Endothelial cell of umbilical vein (primary cell): Measurements from ENCODE around the gene GPR153. TPM values are rescaled to one million over a fixed set of nuclear protein-coding genes. Genes with fewer than 3 reads are reported as not detected.

Experiments used
- BruUV-seq: library from RNA; stranded (reverse); fragments of 400-500 nt; replicated peaks from 2 replicates; lab custom pipeline; 2021; lab: Mats Ljungman, UMichigan
- CTCF ChIA-PET: fragments of 300-600, 350-600 bp; sonication (Branson Sonifier 250); formaldehyde crosslinking; loops from one replicate; lab custom pipeline; 2021; ENCODE audit warnings: antibody characterized with exemption, inconsistent platforms; lab: Charles Lee
- POLR2A ChIA-PET: fragments of 300-600, 350-600 bp; sonication (Branson Sonifier 250); formaldehyde crosslinking; loops from one replicate; lab custom pipeline; 2021; ENCODE audit warnings: antibody characterized with exemption, inconsistent platforms; lab: Charles Lee
- DNase-seq: peaks from one replicate; pipeline ENCODE4 v3.0.0-alpha.2; 2011; ENCODE audit warnings: low read depth, low spot score
- FAIRE-seq: peaks from 2 replicates; lab custom pipeline; 2011; peaks lifted over from hg19 to GRCh38; lab: Jason Lieb, UNC
- H2AFZ ChIP-seq: 2 replicates; pipeline ENCODE4 v1.6.0; 2012; ENCODE audit warnings: low read depth, low read length, control low read depth, inconsistent platforms
- H3K27ac ChIP-seq: 2 replicates; pipeline ENCODE4 v1.5.1; 2011; ENCODE audit warnings: low read depth, mild to moderate bottlenecking, control low read depth, low read length, moderate library complexity; ENCODE audit not compliant: insufficient read depth
- H3K27me3 ChIP-seq, 2 experiments: 2 replicates each; pipeline versions ENCODE4 v1.6.0 to v1.6.1; 2011; ENCODE audit warnings: low read length in 2 of 2, mixed read lengths in 1 of 2; ENCODE audit not compliant: control insufficient read depth in 2 of 2, insufficient read depth in 2 of 2
- H3K36me3 ChIP-seq, 2 experiments: 2 replicates in 1 of 2; 3 replicates in 1 of 2; pipeline ENCODE4 v1.5.1; 2011; ENCODE audit warnings: low read length in 2 of 2, mild to moderate bottlenecking in 1 of 2, moderate library complexity in 1 of 2; ENCODE audit not compliant: control insufficient read depth in 2 of 2, insufficient read depth in 2 of 2; ENCODE audit errors: extremely low read depth in 1 of 2
- H3K4me1 ChIP-seq: 3 replicates; pipeline ENCODE4 v1.5.1; 2011; ENCODE audit warnings: mild to moderate bottlenecking, low read length; ENCODE audit not compliant: control insufficient read depth, insufficient read depth; ENCODE audit errors: extremely low read depth
- H3K4me2 ChIP-seq: 2 replicates; pipeline ENCODE4 v1.6.1; 2011; ENCODE audit warnings: low read length, control low read depth, mixed read lengths; ENCODE audit not compliant: insufficient read depth
- H3K4me3 ChIP-seq, 3 experiments: fragments of 200-600 bp in 1 of 3; sonication (generic), shearing (Covaris generic) in 1 of 3; replicated peaks in 1 of 3; 2 replicates each; pipeline ENCODE4 v1.5.1; 2011 to 2016; ENCODE audit warnings: control low read depth in 3 of 3, low read length in 3 of 3, mild to moderate bottlenecking in 2 of 3, inconsistent platforms in 1 of 3, low read depth in 1 of 3, moderate library complexity in 1 of 3; ENCODE audit not compliant: insufficient read depth in 1 of 3
- H3K79me2 ChIP-seq: 2 replicates; pipeline ENCODE4 v1.6.0; 2012; ENCODE audit warnings: low read length, inconsistent platforms; ENCODE audit not compliant: control insufficient read depth, insufficient read depth
- H3K9ac ChIP-seq: replicated peaks from 2 replicates; pipeline ENCODE3; 2011; ENCODE audit warnings: low read length, control low read depth; ENCODE audit not compliant: insufficient read depth; ENCODE audit errors: extremely low read depth
- H3K9me1 ChIP-seq: replicated peaks from 3 replicates; pipeline ENCODE4 v1.6.0; 2011; ENCODE audit warnings: mild to moderate bottlenecking, low read length; ENCODE audit not compliant: control insufficient read depth, insufficient read depth; ENCODE audit errors: extremely low read depth
- H3K9me3 ChIP-seq: replicated peaks from 2 replicates; pipeline ENCODE4 v1.5.1; 2012; ENCODE audit warnings: low read length, inconsistent platforms; ENCODE audit not compliant: control insufficient read depth, insufficient read depth
- H4K20me1 ChIP-seq: replicated peaks from 2 replicates; pipeline ENCODE3; 2011; ENCODE audit warnings: mild to moderate bottlenecking, low read length; ENCODE audit not compliant: control insufficient read depth, insufficient read depth; ENCODE audit errors: extremely low read depth
- CTCF ChIP-seq, 2 donors: IDR thresholded peaks; 1 replicate in 1 of 2; 2 replicates in 1 of 2; pipeline ENCODE4 v1.5.1; 2011; ENCODE audit warnings: low read length in 2 of 2, mild to moderate bottlenecking in 2 of 2, moderate library complexity in 2 of 2, control low read depth in 1 of 2, inconsistent platforms in 1 of 2, low read depth in 1 of 2; ENCODE audit not compliant: insufficient read depth in 1 of 2; ENCODE audit errors: extremely low read depth in 1 of 2
- EZH2 ChIP-seq: IDR thresholded peaks from 2 replicates; pipeline ENCODE4 v1.6.1; 2012; ENCODE audit warnings: borderline replicate concordance, low read depth, mild to moderate bottlenecking, moderate library complexity, low read length, inconsistent platforms; ENCODE audit not compliant: severe bottlenecking
- FOS ChIP-seq: IDR thresholded peaks from 2 replicates; pipeline ENCODE4 v1.6.1; 2011; ENCODE audit warnings: mild to moderate bottlenecking, low read length, moderate library complexity, borderline replicate concordance; ENCODE audit not compliant: insufficient read depth
- GATA2 ChIP-seq: IDR thresholded peaks from 2 replicates; pipeline ENCODE4 v1.7.0; 2011; ENCODE audit warnings: low read depth, mild to moderate bottlenecking, moderate library complexity, mixed read lengths, low read length; ENCODE audit not compliant: insufficient read length, insufficient read depth
- JUN ChIP-seq: IDR thresholded peaks from 2 replicates; pipeline ENCODE4 v1.6.1; 2011; ENCODE audit warnings: borderline replicate concordance, low read depth; ENCODE audit not compliant: insufficient read length, insufficient read depth
- MAX ChIP-seq: IDR thresholded peaks from 2 replicates; pipeline ENCODE4 v1.6.1; 2011; ENCODE audit not compliant: insufficient read depth, insufficient read length
- MYC ChIP-seq: IDR thresholded peaks from one replicate; pipeline ENCODE4 v1.6.1; 2011; ENCODE audit warnings: mild to moderate bottlenecking, low read depth, low read length
- POLR2A ChIP-seq: IDR thresholded peaks from 2 replicates; pipeline ENCODE4 v1.6.1; 2012; ENCODE audit warnings: low read depth, mild to moderate bottlenecking, control low read depth, low read length
- POLR2AphosphoS5 ChIP-seq: IDR thresholded peaks from 2 replicates; pipeline ENCODE4 v1.6.1; 2012; ENCODE audit warnings: low read depth, mild to moderate bottlenecking, control low read depth, low read length, moderate library complexity; ENCODE audit not compliant: insufficient read depth
- dilution Hi-C: fragments of 300-500 bp; cut with MboI; formaldehyde crosslinking; loops from one replicate; pipeline ENCODE4 v1.15.0; 2019; ENCODE audit warnings: low sequenced_read_pairs; ENCODE audit not compliant: extremely low pct_ligation_motif_present
- intact Hi-C: fragments of 100-400 bp; cut with micrococcal nuclease; formaldehyde crosslinking; loops from one replicate; pipeline ENCODE4 v1.10.0; 2022
- polyA plus RNA-seq, 4 experiments: library from polyadenylated mRNA; depleted of rRNA in 3 of 4; stranded (reverse) in 3 of 4; unstranded in 1 of 4; fragments of >200 nt; gene quantifications; 2 replicates each; pipeline versions ENCODE4 v1.2.1 to v1.2.3, GENCODE V29; 2011 to 2012; ENCODE audit warnings: missing spikeins in 1 of 4
- total RNA-seq: library from RNA; stranded (reverse); gene quantifications from 2 replicates; pipeline ENCODE4 v1.2.3, GENCODE V29; 2021

The GPR153 gene
- total and polyA plus RNA-seq, 2 donors (not counting 3 experiments of a cell fraction or from before 2014, with no cell fraction given): 3.1 to 3.9 TPM

GRCh38 chr1:6292102-6292501 is 31.2 kb upstream of the GPR153 start:
- Histone ChIP-seq H3K9ac (no peak overlapping the region), H3K4me1 (no peaks in the 10 kb centered on the region), H3K4me3 (no peak overlapping the region), H3K36me3 (no peaks in the 10 kb centered on the region), H3K9me3 (no peaks in the 10 kb centered on the region), H3K79me2 (no peaks in the 10 kb centered on the region), H3K27me3 (no peaks in the 10 kb centered on the region), H3K9me1 (no peaks in the 10 kb centered on the region), H3K27ac (no peak overlapping the region), H3K4me2 (no peak overlapping the region), H2AFZ (no peak overlapping the region), H4K20me1 (no peaks in the 10 kb centered on the region)
- no peak for TF ChIP-seq GATA2
- no peak for TF ChIP-seq CTCF (IDR thresholded peaks at IDR 0.05; ENCODE audit: extremely low read depth in 1 of 2, insufficient read depth in 1 of 2, low read depth in 1 of 2, low read length in 2 of 2)
- no peak for TF ChIP-seq EZH2
- no peak for TF ChIP-seq MAX
- no peak for TF ChIP-seq JUN
- no peak for TF ChIP-seq POLR2AphosphoS5
- no peak for TF ChIP-seq POLR2A
- no peak for TF ChIP-seq FOS
- no peak for TF ChIP-seq MYC
- dilution Hi-C loops (no loop called here), intact Hi-C loops (no loop called here)
- ChIA-PET POLR2A (no interaction called here), CTCF (interaction anchor here (0.9 kb wide), 1 partner anchor 12 kb away, joined by 3 read pairs; no protein-coding TSS in a partner anchor)
- DNase-seq (no peak), FAIRE-seq (no peak)
- no TSS peak for BruUV-seq
